Endothelial cell of umbilical vein (primary cell): ENCODE results near the gene SHROOM4. TPM values are rescaled to one million over a fixed set of nuclear protein-coding genes. Genes with fewer than 3 reads are reported as not detected.

Experiments
- BruUV-seq: library from RNA; stranded (reverse); fragments of 400-500 nt; replicated peaks from 2 replicates; lab custom pipeline; 2021; lab: Mats Ljungman, UMichigan
- CTCF ChIA-PET: fragments of 300-600, 350-600 bp; sonication (Branson Sonifier 250); formaldehyde crosslinking; loops from one replicate; lab custom pipeline; 2021; ENCODE audit warnings: antibody characterized with exemption, inconsistent platforms; lab: Charles Lee
- POLR2A ChIA-PET: fragments of 300-600, 350-600 bp; sonication (Branson Sonifier 250); formaldehyde crosslinking; loops from one replicate; lab custom pipeline; 2021; ENCODE audit warnings: antibody characterized with exemption, inconsistent platforms; lab: Charles Lee
- DNase-seq: peaks from one replicate; pipeline ENCODE4 v3.0.0-alpha.2; 2011; ENCODE audit warnings: low read depth, low spot score
- FAIRE-seq: peaks from 2 replicates; lab custom pipeline; 2011; peaks lifted over from hg19 to GRCh38; lab: Jason Lieb, UNC
- H2AFZ ChIP-seq: 2 replicates; pipeline ENCODE4 v1.6.0; 2012; ENCODE audit warnings: low read depth, low read length, control low read depth, inconsistent platforms
- H3K27ac ChIP-seq: 2 replicates; pipeline ENCODE4 v1.5.1; 2011; ENCODE audit warnings: low read depth, mild to moderate bottlenecking, control low read depth, low read length, moderate library complexity; ENCODE audit not compliant: insufficient read depth
- H3K27me3 ChIP-seq, 2 experiments: 2 replicates each; pipeline versions ENCODE4 v1.6.0 to v1.6.1; 2011; ENCODE audit warnings: low read length in 2 of 2, mixed read lengths in 1 of 2; ENCODE audit not compliant: control insufficient read depth in 2 of 2, insufficient read depth in 2 of 2
- H3K36me3 ChIP-seq, 2 experiments: 2 replicates in 1 of 2; 3 replicates in 1 of 2; pipeline ENCODE4 v1.5.1; 2011; ENCODE audit warnings: low read length in 2 of 2, mild to moderate bottlenecking in 1 of 2, moderate library complexity in 1 of 2; ENCODE audit not compliant: control insufficient read depth in 2 of 2, insufficient read depth in 2 of 2; ENCODE audit errors: extremely low read depth in 1 of 2
- H3K4me1 ChIP-seq: 3 replicates; pipeline ENCODE4 v1.5.1; 2011; ENCODE audit warnings: mild to moderate bottlenecking, low read length; ENCODE audit not compliant: control insufficient read depth, insufficient read depth; ENCODE audit errors: extremely low read depth
- H3K4me2 ChIP-seq: 2 replicates; pipeline ENCODE4 v1.6.1; 2011; ENCODE audit warnings: low read length, control low read depth, mixed read lengths; ENCODE audit not compliant: insufficient read depth
- H3K4me3 ChIP-seq, 3 experiments: fragments of 200-600 bp in 1 of 3; sonication (generic), shearing (Covaris generic) in 1 of 3; replicated peaks in 1 of 3; 2 replicates each; pipeline ENCODE4 v1.5.1; 2011 to 2016; ENCODE audit warnings: control low read depth in 3 of 3, low read length in 3 of 3, mild to moderate bottlenecking in 2 of 3, inconsistent platforms in 1 of 3, low read depth in 1 of 3, moderate library complexity in 1 of 3; ENCODE audit not compliant: insufficient read depth in 1 of 3
- H3K79me2 ChIP-seq: 2 replicates; pipeline ENCODE4 v1.6.0; 2012; ENCODE audit warnings: low read length, inconsistent platforms; ENCODE audit not compliant: control insufficient read depth, insufficient read depth
- H3K9ac ChIP-seq: replicated peaks from 2 replicates; pipeline ENCODE3; 2011; ENCODE audit warnings: low read length, control low read depth; ENCODE audit not compliant: insufficient read depth; ENCODE audit errors: extremely low read depth
- H3K9me1 ChIP-seq: replicated peaks from 3 replicates; pipeline ENCODE4 v1.6.0; 2011; ENCODE audit warnings: mild to moderate bottlenecking, low read length; ENCODE audit not compliant: control insufficient read depth, insufficient read depth; ENCODE audit errors: extremely low read depth
- H3K9me3 ChIP-seq: replicated peaks from 2 replicates; pipeline ENCODE4 v1.5.1; 2012; ENCODE audit warnings: low read length, inconsistent platforms; ENCODE audit not compliant: control insufficient read depth, insufficient read depth
- H4K20me1 ChIP-seq: replicated peaks from 2 replicates; pipeline ENCODE3; 2011; ENCODE audit warnings: mild to moderate bottlenecking, low read length; ENCODE audit not compliant: control insufficient read depth, insufficient read depth; ENCODE audit errors: extremely low read depth
- EZH2 ChIP-seq: IDR thresholded peaks from 2 replicates; pipeline ENCODE4 v1.6.1; 2012; ENCODE audit warnings: borderline replicate concordance, low read depth, mild to moderate bottlenecking, moderate library complexity, low read length, inconsistent platforms; ENCODE audit not compliant: severe bottlenecking
- FOS ChIP-seq: IDR thresholded peaks from 2 replicates; pipeline ENCODE4 v1.6.1; 2011; ENCODE audit warnings: mild to moderate bottlenecking, low read length, moderate library complexity, borderline replicate concordance; ENCODE audit not compliant: insufficient read depth
- GATA2 ChIP-seq: IDR thresholded peaks from 2 replicates; pipeline ENCODE4 v1.7.0; 2011; ENCODE audit warnings: low read depth, mild to moderate bottlenecking, moderate library complexity, mixed read lengths, low read length; ENCODE audit not compliant: insufficient read length, insufficient read depth
- JUN ChIP-seq: IDR thresholded peaks from 2 replicates; pipeline ENCODE4 v1.6.1; 2011; ENCODE audit warnings: borderline replicate concordance, low read depth; ENCODE audit not compliant: insufficient read length, insufficient read depth
- MYC ChIP-seq: IDR thresholded peaks from one replicate; pipeline ENCODE4 v1.6.1; 2011; ENCODE audit warnings: mild to moderate bottlenecking, low read depth, low read length
- POLR2A ChIP-seq: IDR thresholded peaks from 2 replicates; pipeline ENCODE4 v1.6.1; 2012; ENCODE audit warnings: low read depth, mild to moderate bottlenecking, control low read depth, low read length
- POLR2AphosphoS5 ChIP-seq: IDR thresholded peaks from 2 replicates; pipeline ENCODE4 v1.6.1; 2012; ENCODE audit warnings: low read depth, mild to moderate bottlenecking, control low read depth, low read length, moderate library complexity; ENCODE audit not compliant: insufficient read depth
- dilution Hi-C: fragments of 300-500 bp; cut with MboI; formaldehyde crosslinking; loops from one replicate; pipeline ENCODE4 v1.15.0; 2019; ENCODE audit warnings: low sequenced_read_pairs; ENCODE audit not compliant: extremely low pct_ligation_motif_present
- intact Hi-C: fragments of 100-400 bp; cut with micrococcal nuclease; formaldehyde crosslinking; loops from one replicate; pipeline ENCODE4 v1.10.0; 2022
- polyA plus RNA-seq, 4 experiments: library from polyadenylated mRNA; depleted of rRNA in 3 of 4; stranded (reverse) in 3 of 4; unstranded in 1 of 4; fragments of >200 nt; gene quantifications; 2 replicates each; pipeline versions ENCODE4 v1.2.1 to v1.2.3, GENCODE V29; 2011 to 2012; ENCODE audit warnings: missing spikeins in 1 of 4
- total RNA-seq: library from RNA; stranded (reverse); gene quantifications from 2 replicates; pipeline ENCODE4 v1.2.3, GENCODE V29; 2021
- TF ChIP-seq, protein P1 (sequence below), 2 donors: IDR thresholded peaks; 1 replicate in 1 of 2; 2 replicates in 1 of 2; pipeline ENCODE4 v1.5.1; 2011; ENCODE audit warnings: low read length in 2 of 2, mild to moderate bottlenecking in 2 of 2, moderate library complexity in 2 of 2, control low read depth in 1 of 2, inconsistent platforms in 1 of 2, low read depth in 1 of 2; ENCODE audit not compliant: insufficient read depth in 1 of 2; ENCODE audit errors: extremely low read depth in 1 of 2
- TF ChIP-seq, protein P2 (sequence below): IDR thresholded peaks from 2 replicates; pipeline ENCODE4 v1.6.1; 2011; ENCODE audit not compliant: insufficient read depth, insufficient read length

The SHROOM4 gene
- total and polyA plus RNA-seq, 2 donors (not counting 3 experiments of a cell fraction or from before 2014, with no cell fraction given): 29.7 to 57.5 TPM

- BruUV-seq: no TSS peak
- Histone ChIP-seq H2AFZ (no peak overlapping the region), H3K27me3 (no peaks in the 10 kb centered on the region), H3K79me2 (no peaks in the 10 kb centered on the region), H4K20me1 (no peaks in the 10 kb centered on the region), H3K9me3 (no peaks in the 10 kb centered on the region), H3K9ac (no peak overlapping the region), H3K4me1 (peaks cover 16% of the 10 kb centered on the region), H3K4me2 (no peak overlapping the region), H3K4me3 (no peak overlapping the region), H3K9me1 (no peaks in the 10 kb centered on the region), H3K27ac (no peak overlapping the region), H3K36me3 (no peaks in the 10 kb centered on the region)
- no peak for FAIRE-seq
- POLR2A ChIA-PET: no interaction called here
- CTCF ChIA-PET: interaction anchor here (1.3 kb wide), 1 partner anchor 10 kb away, joined by 3 read pairs; no protein-coding TSS in a partner anchor
- TF ChIP-seq GATA2 (no peak), POLR2A (no peak), EZH2 (no peak), FOS (no peak), JUN (no peak), MYC (no peak), POLR2AphosphoS5 (no peak)
- TF ChIP-seq, protein P1, sequence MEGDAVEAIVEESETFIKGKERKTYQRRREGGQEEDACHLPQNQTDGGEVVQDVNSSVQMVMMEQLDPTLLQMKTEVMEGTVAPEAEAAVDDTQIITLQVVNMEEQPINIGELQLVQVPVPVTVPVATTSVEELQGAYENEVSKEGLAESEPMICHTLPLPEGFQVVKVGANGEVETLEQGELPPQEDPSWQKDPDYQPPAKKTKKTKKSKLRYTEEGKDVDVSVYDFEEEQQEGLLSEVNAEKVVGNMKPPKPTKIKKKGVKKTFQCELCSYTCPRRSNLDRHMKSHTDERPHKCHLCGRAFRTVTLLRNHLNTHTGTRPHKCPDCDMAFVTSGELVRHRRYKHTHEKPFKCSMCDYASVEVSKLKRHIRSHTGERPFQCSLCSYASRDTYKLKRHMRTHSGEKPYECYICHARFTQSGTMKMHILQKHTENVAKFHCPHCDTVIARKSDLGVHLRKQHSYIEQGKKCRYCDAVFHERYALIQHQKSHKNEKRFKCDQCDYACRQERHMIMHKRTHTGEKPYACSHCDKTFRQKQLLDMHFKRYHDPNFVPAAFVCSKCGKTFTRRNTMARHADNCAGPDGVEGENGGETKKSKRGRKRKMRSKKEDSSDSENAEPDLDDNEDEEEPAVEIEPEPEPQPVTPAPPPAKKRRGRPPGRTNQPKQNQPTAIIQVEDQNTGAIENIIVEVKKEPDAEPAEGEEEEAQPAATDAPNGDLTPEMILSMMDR (IDR thresholded peaks at IDR 0.05; ENCODE audit: extremely low read depth in 1 of 2, insufficient read depth in 1 of 2, low read depth in 1 of 2, low read length in 2 of 2): no peak
- TF ChIP-seq, protein P2, sequence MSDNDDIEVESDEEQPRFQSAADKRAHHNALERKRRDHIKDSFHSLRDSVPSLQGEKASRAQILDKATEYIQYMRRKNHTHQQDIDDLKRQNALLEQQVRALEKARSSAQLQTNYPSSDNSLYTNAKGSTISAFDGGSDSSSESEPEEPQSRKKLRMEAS: no peak
- dilution Hi-C loops: no loop called here
- DNase-seq: no peak
- intact Hi-C loops: loop anchor here (10.0 kb wide), 1 partner anchor 757 kb away; no protein-coding TSS in a partner anchor
These were observed 142.3 kb downstream of the SHROOM4 start for GRCh38 chrX:50671661-50672060.
